HG03045 (cell line): ENCODE measurements around the gene SLC9A9.
"Not testable (repeated sequence)": the region's sequence is repeated elsewhere in the genome, so short reads cannot be mapped to it uniquely, and the experiment has no call there.

Source experiments
- ATAC-seq: cut with Tn5 transposase; IDR thresholded peaks from one replicate; pipeline ENCODE4 v1.9.1; 2021; ENCODE audit warnings: mild to moderate bottlenecking, moderate library complexity; ENCODE audit not compliant: unreplicated experiment

The SLC9A9 gene

DNA sequence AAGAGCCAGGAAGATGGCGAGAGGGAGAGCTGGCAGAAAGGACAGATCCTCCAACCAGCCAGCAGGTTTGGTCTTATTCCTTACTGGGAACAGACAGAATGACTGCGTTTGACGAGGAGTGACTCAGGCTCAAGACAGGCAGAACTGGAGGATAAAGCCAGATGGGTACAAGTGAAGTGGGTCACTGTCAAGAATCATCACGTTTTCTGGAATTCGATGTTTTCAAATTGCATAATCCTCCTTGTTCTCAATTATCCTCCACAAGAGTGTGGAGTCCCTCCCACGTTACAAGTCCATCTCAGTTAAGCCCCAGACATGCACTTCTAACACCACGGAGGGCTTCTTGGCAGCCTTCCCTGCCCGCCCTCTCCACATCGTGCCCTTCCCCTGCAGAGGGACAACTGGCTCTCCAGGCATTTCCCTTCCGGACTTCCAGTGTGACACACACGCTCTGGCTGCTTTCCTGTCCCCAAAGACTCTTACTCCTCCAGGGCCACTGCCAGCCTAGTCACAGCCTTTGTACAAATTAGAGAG lies 545.6 kb downstream of the SLC9A9 start:
- ATAC-seq, result no peak

GRCh38 chr3:143301031-143301901 lies 547.0 kb downstream of the SLC9A9 start:
- ATAC-seq, result no peak

DNA sequence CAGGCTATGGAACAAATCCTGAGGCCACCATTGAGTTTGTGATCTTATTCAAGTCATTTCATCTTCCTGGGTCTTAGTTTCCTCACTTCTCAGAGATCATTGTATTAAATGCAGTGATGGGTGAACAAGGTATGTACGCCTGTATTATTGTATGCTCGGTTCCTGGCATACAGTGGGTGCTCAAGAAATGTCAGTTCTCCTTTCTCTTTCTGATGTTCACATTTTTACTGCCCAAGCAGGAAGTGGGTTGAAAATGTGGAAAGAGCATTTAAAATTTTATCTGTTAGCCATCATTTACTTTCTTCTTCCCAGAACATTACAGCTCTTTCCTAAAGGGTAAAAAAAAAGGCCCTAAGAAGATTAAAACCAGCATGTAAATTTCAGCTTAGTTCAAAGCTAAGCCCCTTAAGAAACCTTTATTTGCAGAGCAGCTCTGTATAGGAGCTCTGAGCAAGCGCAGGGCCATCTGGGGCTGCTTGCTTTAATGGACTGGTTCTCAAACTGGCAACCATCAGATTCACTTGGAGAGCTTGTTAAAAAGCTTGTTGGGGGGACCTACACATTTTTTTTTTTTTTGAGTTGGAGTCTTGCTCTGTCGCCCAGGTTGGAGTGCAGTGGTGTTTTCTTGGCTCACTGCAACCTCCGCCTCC lies 549.3 kb downstream of the SLC9A9 start:
- ATAC-seq, result no peak

DNA sequence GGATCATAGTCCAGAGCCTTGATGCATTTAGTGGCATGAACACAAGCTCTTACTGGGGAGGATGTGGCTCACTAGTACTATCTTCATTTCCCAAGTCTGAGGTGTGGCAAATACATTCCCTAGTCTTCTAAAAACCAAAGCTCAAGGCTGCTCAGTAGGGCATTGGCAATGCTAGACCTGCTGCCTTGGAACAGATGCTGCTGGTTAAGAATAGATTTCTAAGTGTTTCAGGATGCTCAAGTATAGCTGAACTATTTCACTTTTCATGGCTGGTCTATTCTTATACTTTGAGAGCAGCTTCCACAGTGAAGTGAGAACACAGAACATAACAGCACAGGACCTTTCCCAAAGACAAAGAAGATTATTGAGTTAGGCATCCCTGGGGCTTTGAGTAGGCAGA lies 549.9 kb downstream of the SLC9A9 start:
- no peak for ATAC-seq

DNA sequence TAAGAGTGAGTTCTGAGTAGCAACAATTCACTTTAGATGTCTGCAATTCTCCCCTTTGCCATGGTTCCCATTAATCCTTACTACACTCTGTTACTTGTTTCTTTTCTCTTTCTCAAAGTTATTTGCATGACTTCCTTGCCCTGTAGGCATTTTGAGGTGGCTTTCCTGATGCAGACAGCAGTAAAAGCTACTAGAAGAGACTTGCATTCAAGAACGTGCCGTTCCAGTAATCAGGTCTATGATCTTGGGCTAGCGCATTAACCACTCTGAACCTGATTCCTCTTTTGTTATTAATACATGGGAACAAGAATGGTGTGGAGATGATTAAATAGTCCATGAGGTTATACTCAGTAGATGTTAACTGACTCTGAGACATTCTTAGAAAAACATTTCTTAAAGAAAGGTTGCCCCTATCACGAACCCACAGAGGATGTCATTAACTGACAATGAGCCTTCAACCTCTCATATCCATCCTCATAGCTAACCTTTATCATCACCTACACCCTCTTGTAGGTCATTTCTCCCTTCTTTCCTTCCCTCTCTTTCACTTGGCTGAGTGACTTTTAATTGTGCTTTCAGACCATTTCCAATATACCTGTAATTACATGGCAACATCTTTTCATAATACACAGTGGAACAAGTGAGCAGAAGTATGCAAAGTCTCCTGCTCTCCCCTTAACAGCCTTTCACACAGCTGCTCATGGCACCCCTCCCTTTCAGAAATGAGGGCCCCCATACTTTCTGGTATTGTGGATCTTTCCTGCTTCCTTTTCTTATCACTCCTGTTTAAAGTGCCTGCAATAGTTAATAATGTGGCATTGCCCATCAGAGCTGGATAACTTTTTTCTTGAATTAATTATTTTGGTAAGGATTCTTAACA lies 552.8 kb downstream of the SLC9A9 start:
- ATAC-seq, result peak; percentile 43

DNA sequence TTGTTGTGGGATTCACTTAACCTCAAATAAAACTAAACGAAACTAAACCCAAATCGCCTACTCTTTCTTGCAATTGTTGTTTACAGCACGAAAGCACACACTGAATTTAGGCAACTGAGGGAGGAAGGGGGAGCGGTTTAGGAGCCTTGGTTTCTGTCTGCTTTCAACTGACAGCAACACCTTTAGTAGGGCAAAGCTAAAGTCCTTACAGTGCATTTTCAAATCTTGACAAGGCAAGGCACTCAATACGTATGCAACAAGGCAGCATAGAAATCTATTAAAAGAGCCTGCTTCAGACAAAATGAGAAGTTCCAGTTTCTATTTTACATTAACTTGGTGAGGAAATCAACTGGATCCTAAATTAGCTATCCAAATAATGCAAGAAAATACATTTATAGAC lies 554.1 kb downstream of the SLC9A9 start:
- peak; percentile 58 for ATAC-seq

GRCh38 chr3:143291836-143292447 lies 556.3 kb downstream of the SLC9A9 start:
- no peak for ATAC-seq

DNA sequence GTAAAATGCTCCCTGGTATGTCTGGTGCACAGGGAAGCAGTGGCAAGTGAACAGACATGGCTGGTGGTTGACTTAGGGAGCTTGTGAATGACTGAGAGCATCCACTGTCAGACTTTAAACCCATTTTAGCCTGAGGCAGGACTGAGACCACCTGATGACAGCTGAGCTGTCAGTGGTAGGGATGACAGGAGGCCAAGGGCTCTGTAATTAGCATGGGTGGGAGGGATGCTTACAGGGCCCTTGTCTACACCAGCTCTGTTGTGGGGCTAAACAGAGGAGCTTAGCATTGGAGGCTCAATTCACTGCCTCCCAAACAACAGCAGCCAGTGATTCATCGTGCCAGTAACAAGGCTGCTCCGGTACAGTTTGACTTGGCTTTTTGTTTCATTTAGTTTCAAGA lies 559.3 kb downstream of the SLC9A9 start:
- ATAC-seq, result no peak

GRCh38 chr3:143287403-143287802 lies 560.9 kb downstream of the SLC9A9 start:
- no peak for ATAC-seq

DNA sequence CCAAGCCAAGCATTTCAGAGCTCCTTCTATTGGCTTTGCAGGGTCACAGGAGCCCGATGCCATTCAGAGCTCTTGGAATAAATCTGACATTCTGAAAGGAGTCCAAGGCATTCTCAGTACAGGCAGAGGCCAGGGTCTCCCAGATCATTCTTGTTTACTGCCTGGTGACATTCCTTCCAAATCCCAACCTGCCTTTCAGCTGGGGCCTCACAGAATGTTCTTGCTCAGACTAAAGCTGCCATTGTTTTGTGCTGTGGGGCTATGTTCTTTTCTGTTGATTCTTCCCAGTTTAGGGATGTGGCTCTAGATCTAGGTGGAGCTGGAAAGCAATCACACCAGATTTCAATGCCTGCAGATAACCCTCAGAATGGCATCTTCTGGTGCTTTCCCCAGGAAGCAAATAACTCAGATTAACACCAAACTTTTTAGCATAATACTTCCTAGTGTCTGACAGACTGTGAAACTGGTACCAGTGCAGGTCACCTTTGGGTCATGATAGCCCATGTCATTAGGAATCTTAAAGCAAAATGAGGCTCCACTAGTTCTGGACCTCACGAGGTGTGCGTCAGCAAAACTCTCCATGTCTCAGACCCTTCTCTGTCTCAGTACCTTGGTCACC lies 561.8 kb downstream of the SLC9A9 start:
- no peak for ATAC-seq

DNA sequence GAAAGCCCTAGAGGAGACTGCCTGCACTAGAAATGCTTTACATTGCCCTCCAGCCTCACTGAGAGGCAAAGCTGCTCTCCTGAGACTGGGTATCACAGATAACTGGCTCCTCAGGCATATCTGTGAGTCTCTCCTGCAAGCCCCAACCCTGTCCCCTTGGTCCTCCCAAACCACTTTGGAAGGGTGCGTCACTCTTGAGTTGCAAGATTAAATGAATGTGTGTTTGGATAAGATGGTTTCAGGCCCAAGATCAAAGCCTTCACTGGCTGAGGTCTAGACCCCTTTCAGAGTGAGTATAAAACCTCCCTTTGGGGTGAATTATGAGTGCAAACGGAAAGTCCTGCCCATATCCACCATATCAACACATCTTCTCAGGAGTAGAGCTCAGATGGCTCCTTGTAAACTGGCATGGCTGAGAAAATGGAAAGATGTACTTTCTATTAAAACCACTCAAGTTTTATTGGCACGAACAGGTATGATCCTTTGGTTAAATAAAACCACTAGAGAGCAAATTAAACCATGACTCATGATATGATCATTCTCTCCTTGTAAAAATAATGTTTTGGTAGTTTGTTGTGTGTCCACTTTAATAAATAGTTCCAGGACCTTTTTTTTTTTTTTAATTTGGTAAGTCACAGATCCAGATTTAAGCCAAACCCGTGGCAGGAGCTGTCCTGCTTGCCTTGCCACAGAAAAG lies 564.7 kb downstream of the SLC9A9 start:
- ATAC-seq, result no peak

DNA sequence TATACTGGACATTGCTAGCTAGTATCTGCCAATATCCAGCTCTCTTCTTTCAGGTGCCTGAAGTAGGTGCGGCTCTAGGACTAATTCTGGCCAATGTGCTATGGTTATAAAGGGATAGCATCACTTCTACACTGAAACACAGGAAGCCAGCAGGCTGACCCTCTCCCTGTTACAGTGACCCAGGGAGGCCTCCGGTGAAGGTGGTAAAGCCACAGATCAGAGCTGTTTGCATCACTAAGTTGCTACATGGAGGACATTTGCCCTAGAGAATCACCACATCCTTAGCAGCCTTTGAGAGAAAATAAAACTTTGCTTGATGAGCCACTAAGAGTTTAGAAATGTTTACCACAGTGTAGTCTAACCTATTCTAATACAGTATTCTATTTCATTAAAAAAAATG lies 567.3 kb downstream of the SLC9A9 start:
- no peak for ATAC-seq

DNA sequence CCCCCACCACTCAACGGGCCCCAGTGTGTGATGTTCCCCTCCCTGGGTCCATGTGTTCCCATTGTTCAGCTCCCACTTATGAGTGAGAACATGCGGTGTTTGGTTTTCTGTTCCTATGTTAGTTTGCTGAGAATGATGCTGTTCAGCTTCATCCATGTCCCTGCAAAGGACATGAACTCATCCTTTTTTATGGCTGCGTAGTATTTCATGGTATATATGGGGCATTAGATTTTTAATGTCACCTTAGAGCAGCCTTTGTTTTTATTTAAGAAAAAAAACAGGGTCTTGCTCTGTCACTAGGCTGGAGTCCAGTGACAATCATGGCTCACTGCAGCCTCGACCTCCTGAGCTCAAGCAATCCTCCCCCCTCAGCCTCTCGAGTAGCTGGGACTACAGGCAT lies 568.7 kb downstream of the SLC9A9 start:
- ATAC-seq, result not testable (repeated sequence)

GRCh38 chr3:143278721-143279120 lies 569.5 kb downstream of the SLC9A9 start:
- no peak for ATAC-seq

GRCh38 chr3:143277531-143277930 lies 570.7 kb downstream of the SLC9A9 start:
- peak; percentile 57 for ATAC-seq

- peak; percentile 78 for ATAC-seq
Observed at GRCh38 chr3:143276592-143276991, 571.7 kb downstream of the SLC9A9 start.

GRCh38 chr3:143273975-143274690 lies 574.1 kb downstream of the SLC9A9 start:
- no peak for ATAC-seq

DNA sequence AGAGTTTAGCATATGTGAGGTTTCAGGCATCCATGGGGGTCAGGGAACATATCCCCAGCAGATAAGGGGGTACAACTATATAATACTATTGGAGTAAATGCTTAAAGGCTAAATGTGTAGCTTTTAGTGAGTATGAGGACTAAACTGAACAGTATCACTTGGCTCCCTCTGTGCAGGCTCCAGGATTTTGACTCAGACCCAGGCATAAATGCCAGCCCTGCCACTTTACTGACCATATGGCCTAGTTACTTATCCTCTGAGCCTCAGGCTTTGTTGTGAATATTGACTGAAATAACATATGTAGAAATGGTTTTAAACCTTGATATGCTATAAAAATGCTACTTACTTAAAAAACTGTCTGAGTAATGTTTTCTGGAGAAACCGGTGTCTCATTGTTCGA lies 577.1 kb downstream of the SLC9A9 start:
- no peak for ATAC-seq

DNA sequence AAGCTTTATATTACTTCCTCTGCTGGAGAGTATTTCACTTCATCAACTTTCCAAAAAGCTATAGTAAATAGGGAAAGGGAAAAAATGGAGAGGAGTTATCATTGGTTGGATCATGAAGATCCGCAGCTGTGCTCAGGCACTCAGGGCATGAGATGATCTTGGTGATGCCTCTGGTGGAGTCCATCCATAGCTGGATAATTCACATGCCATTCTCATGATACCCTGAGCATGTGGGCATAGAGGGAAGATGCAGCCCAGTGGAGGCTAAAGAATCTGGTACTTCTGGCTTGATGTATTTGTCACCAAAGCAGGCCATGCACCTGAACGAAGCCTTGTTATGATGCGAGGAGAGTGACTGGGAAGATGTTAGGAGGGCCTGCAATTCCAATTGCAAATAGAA lies 578.5 kb downstream of the SLC9A9 start:
- ATAC-seq, result no peak
